ENCODE measurements around the gene DEFB123.
"Not testable (repeated sequence)": the region's sequence is repeated elsewhere in the genome, so short reads cannot be mapped to it uniquely, and the experiment has no call there.

DEFB123 gene

GRCh38 chr20:31440012-31440659 is at the start of gene DEFB123:
TSS of gene DEFB123 (plus strand) at chr20:31440632. CDS start at chr20:31440699, 67 bp downstream.
- no peaks in the 10 kb centered on the region for H3K9me3 ChIP-seq (ENCODE audit: control insufficient read depth, low read length)
- no peak within 1 kb of the TSS for H3K9ac ChIP-seq (ENCODE audit: low read length)
- H3K36me3 ChIP-seq (ENCODE audit: control insufficient read depth, insufficient read depth, low read length): no peaks in the 10 kb centered on the region
- H3K4me1 ChIP-seq (ENCODE audit: control insufficient read depth, insufficient read depth, low read length): no peaks in the 10 kb centered on the region
- no peak within 1 kb of the TSS for H3K4me3 ChIP-seq (ENCODE audit: low read length)
- H3K27me3 ChIP-seq (ENCODE audit: control insufficient read depth, insufficient read depth, low read length): no peaks in the 10 kb centered on the region

DNA sequence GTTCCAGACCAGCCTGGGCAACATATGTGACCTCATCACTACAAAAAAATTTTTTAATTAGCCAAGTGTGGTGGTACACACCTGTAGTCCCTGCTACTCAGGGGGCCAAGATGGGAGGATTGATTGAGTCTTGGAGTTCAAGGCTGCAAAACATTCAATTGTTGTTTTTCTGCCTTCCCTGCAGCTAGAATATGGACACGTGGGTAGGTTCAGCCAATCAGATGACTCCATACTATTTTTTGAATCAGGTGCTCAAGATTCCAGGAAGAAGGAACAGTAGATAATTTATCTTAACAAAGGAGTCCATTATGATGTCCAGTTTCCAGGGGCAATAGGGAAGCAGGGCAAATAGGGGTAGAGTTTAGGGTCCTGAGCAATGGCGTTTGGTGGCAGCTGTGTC is 47.6 kb upstream of the DEFB123 start:
- H3K4me3 ChIP-seq (ENCODE audit: low read length): no peak overlapping the region
- H3K27me3 ChIP-seq (ENCODE audit: control insufficient read depth, insufficient read depth, low read length): peaks cover 4% of the 10 kb centered on the region
- no peaks in the 10 kb centered on the region for H3K4me1 ChIP-seq (ENCODE audit: control insufficient read depth, insufficient read depth, low read length)
- H3K36me3 ChIP-seq (ENCODE audit: control insufficient read depth, insufficient read depth, low read length): no peaks in the 10 kb centered on the region
- H3K9me3 ChIP-seq (ENCODE audit: control insufficient read depth, low read length): no peaks in the 10 kb centered on the region
- no peak overlapping the region for H3K9ac ChIP-seq (ENCODE audit: low read length)

- Histone ChIP-seq H3K27me3 (ENCODE audit: control insufficient read depth, insufficient read depth, low read length) (peaks cover 4% of the 10 kb centered on the region), H3K9ac (ENCODE audit: low read length) (no peak overlapping the region), H3K4me3 (ENCODE audit: low read length) (no peak overlapping the region), H3K4me1 (ENCODE audit: control insufficient read depth, insufficient read depth, low read length) (no peaks in the 10 kb centered on the region), H3K36me3 (ENCODE audit: control insufficient read depth, insufficient read depth, low read length) (no peaks in the 10 kb centered on the region), H3K9me3 (ENCODE audit: control insufficient read depth, low read length) (no peaks in the 10 kb centered on the region)
These were observed 45.5 kb upstream of the DEFB123 start for GRCh38 chr20:31394900-31395299.

DNA sequence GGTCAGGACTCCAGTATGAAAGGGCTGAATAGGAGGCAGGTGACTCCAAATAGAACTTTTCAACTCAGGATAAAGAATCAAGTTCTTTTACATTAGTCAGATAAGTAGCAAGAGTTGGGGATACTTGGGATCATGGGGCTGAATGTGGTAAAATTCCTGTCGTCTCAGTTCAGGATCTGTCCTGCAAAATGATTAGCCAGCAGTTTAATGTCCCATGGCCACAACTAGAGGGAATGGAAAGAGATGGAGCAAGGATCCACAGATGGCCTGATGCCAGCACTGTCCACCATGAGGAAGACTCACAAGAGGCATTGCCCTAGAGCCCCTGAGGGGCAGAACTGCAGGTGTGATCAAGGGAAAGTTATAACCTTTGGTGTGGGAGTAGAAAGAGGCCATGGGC is 36.5 kb upstream of the DEFB123 start:
- H3K4me3 ChIP-seq (ENCODE audit: low read length): no peak overlapping the region
- H3K4me1 ChIP-seq (ENCODE audit: control insufficient read depth, insufficient read depth, low read length): no peaks in the 10 kb centered on the region
- H3K9ac ChIP-seq (ENCODE audit: low read length): no peak overlapping the region
- no peaks in the 10 kb centered on the region for H3K27me3 ChIP-seq (ENCODE audit: control insufficient read depth, insufficient read depth, low read length)
- no peaks in the 10 kb centered on the region for H3K9me3 ChIP-seq (ENCODE audit: control insufficient read depth, low read length)
- no peaks in the 10 kb centered on the region for H3K36me3 ChIP-seq (ENCODE audit: control insufficient read depth, insufficient read depth, low read length)

DNA sequence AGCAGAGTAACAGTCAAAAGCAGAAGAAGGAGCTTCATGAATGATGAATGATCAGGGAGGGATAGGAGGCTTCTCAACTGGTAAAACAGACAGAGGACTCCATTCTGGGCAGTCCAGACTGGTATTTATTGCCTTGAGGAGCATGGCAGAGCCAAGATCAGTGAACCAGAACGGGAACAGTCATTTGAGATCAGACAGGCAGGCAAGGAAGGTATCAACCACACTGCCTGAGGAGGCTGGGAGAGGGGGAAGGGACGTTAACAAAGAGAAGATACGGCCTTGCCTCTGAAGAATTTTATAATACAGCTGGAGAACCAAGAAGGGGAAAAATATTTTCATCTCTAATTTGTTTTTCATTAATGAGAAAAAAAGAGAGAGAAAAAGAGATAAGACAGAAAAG is 34.3 kb upstream of the DEFB123 start, which contains the start of gene DEFB121:
Gene DEFB121 (minus strand): TSS at position 101 of the 400 bp plus-strand sequence. CDS start 63 bp downstream, at position 38.
- H3K4me3 ChIP-seq (ENCODE audit: low read length): no peak within 1 kb of the TSS

GRCh38 chr20:31410011-31410410 is 30.4 kb upstream of the DEFB123 start:
- Histone ChIP-seq H3K9me3 (ENCODE audit: control insufficient read depth, low read length) (no peaks in the 10 kb centered on the region), H3K9ac (ENCODE audit: low read length) (no peak overlapping the region), H3K4me3 (ENCODE audit: low read length) (no peak overlapping the region), H3K4me1 (ENCODE audit: control insufficient read depth, insufficient read depth, low read length) (no peaks in the 10 kb centered on the region), H3K36me3 (ENCODE audit: control insufficient read depth, insufficient read depth, low read length) (no peaks in the 10 kb centered on the region), H3K27me3 (ENCODE audit: control insufficient read depth, insufficient read depth, low read length) (no peaks in the 10 kb centered on the region)

More for the DNA sequence above, 34.3 kb upstream of the DEFB123 start, which contains the start of gene DEFB121:
- no peaks in the 10 kb centered on the region for H3K27me3 ChIP-seq (ENCODE audit: control insufficient read depth, insufficient read depth, low read length)
- no peak within 1 kb of the TSS for H3K9ac ChIP-seq (ENCODE audit: low read length)
- H3K9me3 ChIP-seq (ENCODE audit: control insufficient read depth, low read length): no peaks in the 10 kb centered on the region
- no peaks in the 10 kb centered on the region for H3K36me3 ChIP-seq (ENCODE audit: control insufficient read depth, insufficient read depth, low read length)
- no peaks in the 10 kb centered on the region for H3K4me1 ChIP-seq (ENCODE audit: control insufficient read depth, insufficient read depth, low read length)

DNA sequence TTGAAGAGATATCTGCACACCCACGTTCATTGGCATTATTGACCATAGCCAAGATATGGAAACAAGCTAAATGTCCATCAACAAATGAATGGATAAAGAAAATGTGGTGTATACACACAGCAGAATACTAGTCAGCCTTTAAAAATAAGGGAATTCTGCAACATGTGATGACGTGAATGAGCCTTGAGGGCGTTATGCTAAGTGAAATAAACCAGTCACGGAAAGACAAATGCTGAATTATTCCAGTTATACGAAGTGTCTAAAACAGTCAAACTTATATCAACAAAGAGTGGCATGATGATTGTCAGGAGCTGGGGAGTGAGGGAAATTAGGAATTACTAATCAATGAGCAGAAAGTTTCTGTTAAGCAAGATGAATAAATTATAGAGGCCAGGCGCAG is 26.1 kb upstream of the DEFB123 start:
- Histone ChIP-seq H3K27me3 (ENCODE audit: control insufficient read depth, insufficient read depth, low read length) (no peaks in the 10 kb centered on the region), H3K4me3 (ENCODE audit: low read length) (no peak overlapping the region), H3K9ac (ENCODE audit: low read length) (no peak overlapping the region), H3K36me3 (ENCODE audit: control insufficient read depth, insufficient read depth, low read length) (no peaks in the 10 kb centered on the region), H3K4me1 (ENCODE audit: control insufficient read depth, insufficient read depth, low read length) (no peaks in the 10 kb centered on the region), H3K9me3 (ENCODE audit: control insufficient read depth, low read length) (no peaks in the 10 kb centered on the region)

GRCh38 chr20:31415653-31416052 is 24.8 kb upstream of the DEFB123 start:
- Histone ChIP-seq H3K27me3 (ENCODE audit: control insufficient read depth, insufficient read depth, low read length) (no peaks in the 10 kb centered on the region), H3K36me3 (ENCODE audit: control insufficient read depth, insufficient read depth, low read length) (no peaks in the 10 kb centered on the region), H3K4me1 (ENCODE audit: control insufficient read depth, insufficient read depth, low read length) (no peaks in the 10 kb centered on the region), H3K4me3 (ENCODE audit: low read length) (no peak overlapping the region), H3K9me3 (ENCODE audit: control insufficient read depth, low read length) (no peaks in the 10 kb centered on the region), H3K9ac (ENCODE audit: low read length) (no peak overlapping the region)

DNA sequence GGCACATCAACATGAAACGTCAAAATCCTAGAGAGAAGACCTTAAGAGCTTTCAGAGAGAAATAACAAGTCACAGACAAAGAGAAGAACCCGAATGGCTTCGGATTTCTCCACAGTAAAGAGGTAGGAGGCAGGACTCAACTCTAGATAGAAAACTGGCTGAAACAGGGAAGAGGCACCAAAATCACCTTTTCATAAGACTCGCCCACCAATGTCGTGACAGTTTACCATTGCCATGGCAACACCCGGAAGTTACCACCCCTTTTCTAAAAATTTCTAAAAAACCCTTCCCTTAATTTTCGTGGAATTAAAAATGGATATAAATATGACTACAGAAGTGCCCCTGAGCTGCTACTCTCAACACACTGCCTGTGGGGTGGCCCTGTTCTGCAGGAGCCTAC is 22.1 kb upstream of the DEFB123 start:
- Histone ChIP-seq H3K4me3 (ENCODE audit: low read length) (no peak overlapping the region), H3K27me3 (ENCODE audit: control insufficient read depth, insufficient read depth, low read length) (no peaks in the 10 kb centered on the region), H3K9me3 (ENCODE audit: control insufficient read depth, low read length) (no peaks in the 10 kb centered on the region), H3K4me1 (ENCODE audit: control insufficient read depth, insufficient read depth, low read length) (no peaks in the 10 kb centered on the region), H3K9ac (ENCODE audit: low read length) (no peak overlapping the region), H3K36me3 (ENCODE audit: control insufficient read depth, insufficient read depth, low read length) (no peaks in the 10 kb centered on the region)

DNA sequence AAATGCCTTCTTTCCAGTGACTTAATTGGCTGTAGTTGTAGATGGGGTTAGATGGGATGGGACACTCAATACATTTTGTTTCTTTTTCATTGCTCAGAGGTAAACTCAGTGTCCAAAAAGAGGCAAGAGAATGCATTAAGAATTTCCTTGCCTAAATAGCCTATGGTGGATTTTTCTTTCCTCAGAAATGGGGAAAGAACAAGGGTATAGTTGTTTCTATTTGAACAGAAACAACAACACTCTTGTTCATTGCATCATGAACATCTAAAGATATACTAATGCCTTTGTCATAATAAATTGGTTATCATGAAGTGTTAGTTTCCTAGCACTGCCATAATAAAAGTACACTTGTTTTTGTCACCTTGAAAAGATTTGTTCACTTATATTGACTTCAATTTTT is 14.6 kb upstream of the DEFB123 start:
- no peak overlapping the region for H3K4me3 ChIP-seq (ENCODE audit: low read length)
- no peak overlapping the region for H3K9ac ChIP-seq (ENCODE audit: low read length)
- H3K4me1 ChIP-seq (ENCODE audit: control insufficient read depth, insufficient read depth, low read length): no peaks in the 10 kb centered on the region
- no peaks in the 10 kb centered on the region for H3K27me3 ChIP-seq (ENCODE audit: control insufficient read depth, insufficient read depth, low read length)
- no peaks in the 10 kb centered on the region for H3K36me3 ChIP-seq (ENCODE audit: control insufficient read depth, insufficient read depth, low read length)
- H3K9me3 ChIP-seq (ENCODE audit: control insufficient read depth, low read length): no peaks in the 10 kb centered on the region

GRCh38 chr20:31426891-31427551 is 13.4 kb upstream of the DEFB123 start:
- H3K27me3 ChIP-seq (ENCODE audit: control insufficient read depth, insufficient read depth, low read length); H3K9me3 ChIP-seq (ENCODE audit: control insufficient read depth, low read length); H3K4me3 ChIP-seq (ENCODE audit: low read length); H3K9ac ChIP-seq (ENCODE audit: low read length); H3K4me1 ChIP-seq (ENCODE audit: control insufficient read depth, insufficient read depth, low read length); H3K36me3 ChIP-seq (ENCODE audit: control insufficient read depth, insufficient read depth, low read length): not testable (repeated sequence)

DNA sequence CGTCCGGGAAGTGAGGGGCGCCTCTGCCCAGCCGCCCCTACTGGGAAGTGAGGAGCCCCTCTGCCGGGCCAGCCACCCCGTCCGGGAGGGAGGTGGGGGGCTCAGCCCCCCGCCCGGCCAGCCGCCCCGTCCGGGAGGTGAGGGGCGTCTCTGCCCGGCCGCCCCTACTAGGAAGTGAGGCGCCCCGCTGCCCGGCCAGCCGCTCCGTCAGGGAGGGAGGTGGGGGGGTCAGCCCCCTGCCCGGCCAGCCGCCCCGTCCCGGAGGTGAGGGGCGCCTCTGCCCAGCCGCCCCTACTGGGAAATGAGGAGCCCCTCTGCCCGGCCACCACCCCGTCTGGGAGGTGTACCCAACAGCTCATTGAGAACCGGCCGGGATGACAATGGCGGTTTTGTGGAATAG is 12.9 kb upstream of the DEFB123 start:
- not testable (repeated sequence) for H3K36me3 ChIP-seq (ENCODE audit: control insufficient read depth, insufficient read depth, low read length); H3K9ac ChIP-seq (ENCODE audit: low read length)

More for the DNA sequence above, 12.9 kb upstream of the DEFB123 start:
- H3K4me3 ChIP-seq (ENCODE audit: low read length); H3K27me3 ChIP-seq (ENCODE audit: control insufficient read depth, insufficient read depth, low read length); H3K9me3 ChIP-seq (ENCODE audit: control insufficient read depth, low read length); H3K4me1 ChIP-seq (ENCODE audit: control insufficient read depth, insufficient read depth, low read length): not testable (repeated sequence)
